Activated CD8-positive, alpha-beta memory T cell treated with anti-CD3 and anti-CD28 coated beads for 4 hours (primary cell): ENCODE results near the gene F13A1.

ENCODE experiments used
- DNase-seq, 2 donors: peaks; one replicate each; pipeline ENCODE4 v3.0.0-alpha.2; 2020; ENCODE audit warnings: low read depth in 2 of 2

Gene F13A1

DNA sequence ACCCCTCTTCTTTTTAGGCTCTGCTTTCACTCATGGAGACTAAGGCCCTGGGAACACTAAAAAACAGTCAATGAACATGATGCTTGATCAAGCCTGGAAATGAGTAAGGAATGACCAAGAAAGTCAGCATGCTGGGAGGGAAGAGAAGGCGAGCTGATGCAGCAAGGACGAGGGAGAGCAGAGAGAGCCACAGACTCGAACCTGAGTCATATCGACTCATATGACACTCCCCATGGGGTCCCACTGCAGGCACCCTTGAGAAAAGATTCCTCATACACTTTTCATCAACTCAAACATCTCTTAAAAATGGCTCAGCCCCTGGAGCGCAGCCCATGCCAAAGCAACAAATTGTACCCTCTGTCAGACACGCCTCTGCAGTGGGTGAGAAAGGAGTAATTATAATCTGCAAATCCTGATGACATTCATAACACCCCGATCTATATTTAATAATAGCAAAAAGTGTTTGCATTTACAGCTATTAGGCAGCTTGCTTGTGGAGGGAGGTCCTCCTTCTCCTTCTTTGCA lies 127.2 kb downstream of the F13A1 start:
- DNase-seq = no peak

DNA sequence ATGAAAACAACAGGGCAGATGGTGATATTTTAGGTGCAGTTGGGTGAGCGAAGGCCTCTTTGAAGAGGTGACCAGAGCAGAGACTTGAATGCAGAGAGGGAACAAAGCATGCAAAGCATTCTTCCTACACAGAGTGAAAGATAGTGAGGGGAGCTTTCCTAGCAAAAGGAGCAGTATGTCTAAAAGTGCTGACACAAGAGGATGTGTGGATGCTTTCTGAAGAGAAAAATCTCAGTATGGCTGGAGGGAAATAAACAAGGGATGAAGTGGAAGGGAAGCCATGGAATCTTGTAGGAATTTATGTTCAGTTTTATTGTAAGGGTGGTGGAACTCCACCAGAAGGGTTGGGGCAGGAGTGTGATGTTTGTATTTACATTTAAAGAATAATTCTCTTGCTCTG lies 128.6 kb downstream of the F13A1 start:
- DNase-seq = no peak

DNA sequence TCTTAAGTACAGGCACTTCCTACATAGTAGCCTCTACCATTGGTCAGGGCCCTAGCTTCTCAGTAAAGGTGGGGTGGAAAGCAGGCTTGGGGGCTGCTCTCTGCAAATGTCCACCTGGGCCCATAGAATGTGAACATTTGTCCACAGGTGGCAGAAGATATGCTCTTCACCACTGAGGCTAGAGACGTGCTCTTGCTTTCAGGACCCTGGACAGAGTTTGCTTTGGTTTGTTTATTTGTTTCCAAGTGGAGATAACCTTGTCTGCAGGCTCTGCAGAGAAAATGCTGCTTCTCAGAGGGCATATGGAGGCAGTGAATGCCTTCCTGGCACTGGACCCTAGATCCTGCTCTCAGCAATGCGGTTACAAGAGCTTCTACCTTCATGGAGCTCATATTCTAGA lies 129.0 kb downstream of the F13A1 start:
- DNase-seq = no peak

DNA sequence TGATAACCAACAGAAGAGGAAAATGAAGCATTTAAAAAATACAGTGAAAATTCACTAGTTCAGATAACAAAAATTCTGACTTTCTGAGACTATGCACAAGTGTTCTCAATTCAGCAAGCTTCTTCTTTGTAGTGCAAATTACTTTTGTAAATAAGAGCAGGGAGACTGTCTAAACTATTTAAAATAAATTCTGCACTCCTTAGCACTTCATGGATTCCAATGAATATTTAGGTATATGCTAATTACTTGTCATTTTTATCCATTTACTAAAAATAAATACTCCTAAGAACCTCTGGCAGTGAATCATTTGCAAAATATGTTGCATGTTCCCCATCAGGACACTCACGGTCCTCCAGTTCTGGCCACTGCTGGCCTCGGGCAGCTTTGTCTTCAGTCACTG lies 139.8 kb downstream of the F13A1 start:
- DNase-seq = no peak

DNA sequence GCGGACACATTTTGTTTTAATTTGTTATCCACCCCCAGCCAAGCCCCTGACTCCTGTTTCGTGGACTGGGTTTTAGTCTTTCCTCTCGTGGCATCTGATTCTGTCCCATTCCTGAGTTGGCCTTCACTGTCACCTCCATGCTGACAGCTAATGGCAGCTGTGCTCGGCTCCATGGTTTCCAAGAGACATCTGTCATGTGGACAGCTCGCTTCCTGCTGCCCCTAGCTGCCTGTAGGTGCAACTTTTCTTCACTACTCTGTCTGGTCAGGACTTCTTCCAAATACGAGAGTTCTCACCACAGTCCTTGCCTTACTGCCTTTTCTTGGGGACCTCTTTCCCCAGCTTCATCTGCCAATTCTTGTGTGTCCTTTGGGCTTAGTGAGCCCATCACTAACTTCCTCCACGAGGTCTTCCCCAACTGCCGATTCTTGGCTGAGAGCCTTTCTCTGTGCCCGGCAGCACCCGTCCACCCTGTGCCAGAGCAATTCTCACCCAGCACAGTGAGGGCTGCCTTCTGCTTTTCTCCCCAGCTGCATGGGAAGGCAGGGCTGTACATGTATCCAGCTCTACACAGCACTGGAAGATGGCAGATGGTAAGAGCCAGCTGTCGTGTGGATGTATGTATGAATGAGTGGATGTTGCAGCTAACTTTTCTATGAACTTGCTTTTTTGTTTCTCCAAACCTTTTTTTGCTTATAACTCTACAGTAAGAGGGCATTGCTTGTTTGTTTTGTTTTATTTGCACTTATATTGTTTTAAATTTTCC lies 140.4 kb downstream of the F13A1 start:
- DNase-seq = no peak

DNA sequence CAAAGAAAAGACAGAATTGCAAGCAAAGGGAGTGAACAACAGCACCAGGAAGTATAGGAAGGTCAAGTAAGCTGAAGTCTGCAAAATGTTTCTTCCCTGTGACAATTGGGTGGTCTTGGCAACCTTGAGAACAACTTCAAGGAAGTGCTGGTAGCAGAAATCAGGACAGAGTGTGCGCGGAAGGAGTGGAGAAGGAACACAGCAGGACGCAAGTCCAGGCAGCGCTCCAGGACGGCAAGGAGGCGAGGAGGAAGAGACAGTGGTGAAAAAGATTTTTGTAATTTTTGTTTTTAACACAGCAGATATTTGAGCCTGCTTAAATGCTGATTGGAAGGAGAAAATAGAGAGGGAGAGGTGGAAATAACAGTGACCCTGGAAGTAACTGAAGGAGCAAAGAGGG lies 141.7 kb downstream of the F13A1 start:
- DNase-seq = no peak

DNA sequence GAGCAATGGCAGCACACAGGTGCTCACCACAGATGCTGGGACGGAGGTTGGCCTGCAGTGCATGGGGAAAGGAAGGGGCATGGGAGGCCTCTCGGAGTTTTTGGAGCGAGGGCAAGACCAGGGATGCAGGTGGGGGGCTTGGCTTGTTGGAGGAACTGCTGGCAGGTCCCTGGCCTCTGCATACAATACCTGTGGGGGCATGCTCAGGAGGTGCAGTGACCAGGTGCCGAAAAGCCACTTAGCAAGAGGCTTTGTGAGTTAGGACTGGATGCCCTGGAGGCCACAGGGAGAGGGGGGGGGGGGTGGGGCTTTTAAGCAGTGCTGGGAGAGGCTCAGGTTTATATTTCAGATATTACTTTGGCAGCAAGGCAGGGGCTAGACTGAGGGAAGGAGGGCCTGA lies 142.7 kb downstream of the F13A1 start:
- DNase-seq = no peak

DNA sequence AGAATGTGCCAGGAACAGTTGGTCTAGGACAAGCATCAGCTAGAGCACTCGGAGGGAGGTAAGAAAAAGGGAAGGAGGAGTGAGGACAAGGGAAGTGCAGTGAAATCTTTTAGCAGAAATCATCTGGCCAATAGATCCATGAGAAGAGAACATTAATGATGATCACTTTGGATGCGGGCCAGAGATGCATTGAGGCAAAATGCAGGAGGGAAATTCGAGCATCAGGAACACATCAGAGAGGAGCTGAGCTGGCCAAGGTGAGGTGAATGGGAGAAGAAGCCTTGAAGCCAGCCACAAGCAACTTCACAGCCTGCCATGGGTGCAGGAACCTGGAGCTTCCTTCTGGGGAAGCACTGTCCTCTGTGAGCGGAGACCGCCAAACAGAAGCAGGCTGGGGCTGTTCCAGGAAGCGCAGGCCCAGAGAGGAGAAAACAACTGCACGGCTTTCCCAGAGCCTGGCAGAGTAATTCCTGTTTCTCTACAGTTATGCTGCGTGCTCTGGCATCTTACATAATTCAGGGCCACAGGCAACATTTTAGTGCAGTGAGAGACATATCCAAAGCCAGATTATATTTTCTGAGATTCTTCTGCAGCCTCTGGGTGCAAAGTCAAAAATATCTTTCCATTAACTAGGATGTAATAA lies 143.8 kb downstream of the F13A1 start:
- no peak for DNase-seq

DNA sequence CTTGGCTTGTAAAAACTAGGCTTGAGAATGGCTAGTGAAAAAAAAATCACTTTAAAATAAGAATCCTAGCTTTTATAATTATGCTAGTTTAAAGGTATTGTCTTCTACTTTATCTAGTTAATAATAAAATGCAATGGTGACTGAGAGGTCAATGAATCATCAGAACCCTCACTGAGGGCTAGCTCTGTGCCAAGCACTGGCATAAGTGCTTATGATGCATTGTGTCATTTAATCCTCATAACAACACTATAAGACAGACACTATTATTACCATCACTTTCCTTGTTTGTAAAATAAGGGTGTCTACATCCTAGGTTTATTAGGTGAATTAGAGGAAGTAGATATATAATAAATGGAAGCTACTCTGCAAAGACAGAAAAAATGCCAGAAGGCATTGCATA lies 144.3 kb downstream of the F13A1 start:
- no peak for DNase-seq

DNA sequence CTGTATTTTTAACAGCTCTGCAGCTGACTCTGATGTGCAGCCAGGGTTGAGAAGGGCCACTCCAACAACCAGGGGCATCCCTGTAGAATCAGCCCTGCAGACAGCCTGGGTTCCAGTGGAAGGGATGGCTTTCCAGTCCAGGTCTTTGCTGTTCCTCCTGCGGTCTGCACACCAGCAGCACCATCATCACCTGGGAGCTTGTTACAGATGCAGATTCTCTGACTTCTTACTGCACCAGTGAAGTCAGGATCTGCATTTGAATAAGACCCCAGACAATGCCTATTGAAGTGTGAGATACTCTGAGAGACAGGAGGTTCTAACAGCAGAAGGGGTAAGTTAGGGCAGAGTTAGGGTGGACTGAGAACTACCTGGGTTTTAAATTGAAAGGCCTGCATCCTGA lies 151.3 kb downstream of the F13A1 start:
- DNase-seq = no peak

DNA sequence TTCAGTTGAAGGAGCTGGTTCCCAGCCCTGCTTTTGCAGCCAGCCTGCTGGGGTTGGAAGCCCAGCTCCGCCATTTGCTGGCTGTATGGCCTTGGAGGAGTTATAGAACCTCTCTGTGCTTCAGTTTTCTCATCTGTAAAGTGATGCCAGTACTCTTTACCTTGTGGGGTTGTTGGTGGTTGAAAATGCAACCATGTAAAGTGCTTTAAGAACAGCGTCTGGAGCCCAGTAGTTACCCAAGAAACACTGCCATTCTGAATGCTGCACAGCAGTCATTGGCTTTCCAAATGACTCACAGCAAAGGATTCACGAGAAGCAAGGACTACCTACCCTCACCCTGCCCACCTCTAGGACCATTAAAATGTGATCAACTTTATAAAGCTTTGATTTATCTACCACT lies 154.4 kb downstream of the F13A1 start:
- DNase-seq = no peak

DNA sequence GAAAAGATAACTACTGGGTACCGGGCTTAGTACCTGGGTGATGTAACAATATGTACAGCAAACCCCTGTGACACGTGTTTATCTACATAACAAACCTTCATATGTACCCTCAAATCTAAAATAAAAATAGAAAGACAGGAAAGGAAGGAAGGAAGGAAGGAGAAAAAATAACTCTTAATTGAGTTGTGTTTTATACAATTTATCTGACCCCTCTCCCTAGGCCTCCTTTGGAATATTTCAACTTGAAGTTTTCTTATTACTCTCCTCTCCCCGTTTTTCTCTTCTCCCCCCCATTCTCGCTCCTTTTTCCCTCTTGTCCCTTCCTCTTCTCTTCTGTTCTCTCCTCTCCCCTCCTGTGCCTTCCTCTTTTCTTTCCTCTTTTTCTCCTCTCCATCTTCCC lies 156.1 kb downstream of the F13A1 start:
- DNase-seq = no peak

DNA sequence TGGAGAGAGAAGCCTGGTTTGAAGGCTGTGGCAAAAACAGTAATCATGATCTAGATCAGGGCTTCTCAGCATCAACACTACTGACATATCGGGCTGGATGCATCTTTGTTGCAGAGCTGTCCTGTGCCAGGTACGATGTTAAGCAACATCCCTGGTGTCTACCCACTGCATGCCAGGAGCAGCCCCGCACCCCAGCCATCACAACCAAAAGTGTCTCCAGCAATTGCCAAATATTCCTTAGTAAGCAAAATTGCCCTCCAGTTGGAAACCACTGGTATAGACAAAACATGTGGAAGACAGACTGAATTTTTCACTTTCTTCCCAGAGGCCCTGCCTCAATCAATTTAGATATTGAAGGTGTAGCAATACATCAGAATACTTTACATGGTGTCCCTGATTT lies 166.1 kb downstream of the F13A1 start:
- no peak for DNase-seq

DNA sequence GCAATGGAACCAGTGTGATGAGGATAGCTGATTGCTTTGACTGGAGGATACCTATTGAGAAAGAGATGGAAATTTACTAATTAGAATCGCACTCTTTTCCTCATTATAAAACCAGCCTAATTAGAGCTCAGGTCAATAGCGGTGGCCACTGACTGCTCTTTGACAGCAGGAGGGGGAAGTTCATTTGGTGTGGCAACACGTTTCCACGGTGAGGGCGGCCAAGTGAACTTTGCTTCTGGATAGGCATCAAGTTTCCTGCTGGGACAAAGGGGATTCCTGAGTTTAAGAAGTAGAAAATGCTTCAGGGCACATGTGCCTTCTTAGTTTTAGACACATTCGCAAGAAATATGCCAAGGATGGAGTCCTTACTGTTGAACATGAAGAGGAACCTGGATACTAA lies 168.4 kb downstream of the F13A1 start:
- no peak for DNase-seq

DNA sequence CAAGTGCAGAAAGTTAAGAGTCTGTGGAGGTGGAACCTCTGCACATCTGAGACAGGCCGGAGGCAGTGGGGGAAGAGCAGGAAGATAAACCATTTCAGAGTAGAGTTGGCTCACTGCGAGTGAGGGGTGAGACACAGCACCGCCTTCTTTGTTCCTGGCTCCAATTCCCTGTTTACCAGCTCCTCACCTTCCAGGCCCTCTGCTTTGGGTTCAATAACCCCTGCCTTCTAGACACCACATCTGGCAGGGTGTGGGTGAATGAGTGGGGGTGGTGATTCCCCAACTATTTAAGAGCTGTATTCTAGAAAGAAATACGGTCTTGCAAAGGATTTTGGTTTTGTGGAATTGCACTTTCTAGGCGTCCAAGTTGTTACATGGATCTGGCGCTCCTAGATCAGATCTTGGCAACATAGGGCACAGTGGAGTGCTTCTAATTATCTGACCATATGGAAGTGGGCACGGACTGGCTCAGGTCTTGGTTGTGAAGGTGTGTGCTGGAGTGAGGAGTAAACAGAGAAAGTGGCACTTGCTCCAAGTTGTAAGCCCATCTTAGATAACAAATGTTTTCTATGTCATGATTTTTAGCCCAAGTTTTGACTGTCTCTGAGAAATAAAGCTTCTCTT lies 172.2 kb downstream of the F13A1 start:
- DNase-seq = no peak

DNA sequence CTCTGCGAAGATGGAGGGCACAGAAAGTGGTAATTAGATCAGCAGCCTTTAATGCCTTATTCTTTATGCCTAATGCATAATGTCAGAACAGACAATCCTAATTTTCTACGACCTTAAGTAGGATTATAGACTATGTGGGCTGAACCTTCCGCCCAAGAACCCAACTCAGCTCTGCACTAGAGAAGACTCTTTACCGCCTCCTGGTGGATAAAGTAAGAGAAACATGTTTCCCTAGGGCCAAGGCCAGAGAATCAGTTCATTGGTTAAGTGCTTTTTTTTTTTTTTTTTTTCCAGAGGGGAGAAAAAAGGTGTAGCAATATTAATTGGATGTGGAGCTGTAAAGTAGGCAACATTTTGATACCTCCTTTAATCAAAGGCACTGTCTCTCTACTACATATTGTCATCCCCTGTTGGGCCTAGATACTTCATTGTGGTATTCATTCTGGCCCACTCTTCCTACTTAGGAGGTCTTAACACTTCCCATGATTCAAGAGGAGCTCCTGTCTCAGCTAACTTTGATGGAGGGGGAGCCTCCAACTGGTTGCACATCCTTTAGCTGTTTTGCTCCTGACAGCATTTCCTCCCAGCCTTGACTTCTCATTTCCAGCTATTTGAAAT lies 188.9 kb downstream of the F13A1 start:
- no peak for DNase-seq

DNA sequence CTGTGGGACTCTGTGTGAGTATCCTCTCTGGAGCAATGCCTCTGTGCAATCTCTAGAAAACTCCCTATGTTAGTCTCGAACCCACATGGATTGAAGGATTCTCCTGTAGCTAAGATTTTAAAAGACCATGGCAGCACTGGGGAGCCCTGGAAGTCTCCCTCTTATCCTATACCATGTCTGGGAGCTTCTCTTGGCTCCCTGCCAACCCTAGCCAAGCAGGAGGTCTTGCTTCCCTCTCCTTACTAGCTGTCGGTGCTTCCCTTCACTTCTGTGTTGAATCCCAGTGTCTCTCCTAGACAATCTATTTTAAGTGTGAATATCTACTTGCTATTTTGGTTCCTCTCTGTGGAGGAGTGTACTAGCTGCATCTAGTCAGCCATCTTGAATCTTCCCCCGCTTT lies 195.0 kb downstream of the F13A1 start:
- DNase-seq = no peak

DNA sequence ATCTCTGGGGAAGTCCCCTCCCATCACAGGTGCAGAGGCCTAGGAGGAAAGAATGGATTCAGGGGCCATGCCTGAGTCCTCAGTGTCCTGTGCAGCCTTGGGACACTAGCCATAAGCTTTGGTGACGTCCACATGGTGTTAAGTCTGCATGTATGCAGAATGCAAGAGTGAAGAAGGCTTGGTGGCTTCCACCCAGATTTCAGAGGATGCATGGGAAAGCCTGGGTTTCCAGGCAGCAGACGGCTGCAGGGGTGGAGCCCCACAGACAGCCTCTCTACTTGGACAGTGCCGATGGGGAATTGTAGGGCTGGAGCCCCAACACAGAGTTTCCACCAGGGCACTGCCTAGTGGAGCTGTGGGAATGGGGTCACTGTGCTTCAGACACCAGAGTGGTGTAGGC lies 196.7 kb downstream of the F13A1 start:
- DNase-seq = no peak

DNA sequence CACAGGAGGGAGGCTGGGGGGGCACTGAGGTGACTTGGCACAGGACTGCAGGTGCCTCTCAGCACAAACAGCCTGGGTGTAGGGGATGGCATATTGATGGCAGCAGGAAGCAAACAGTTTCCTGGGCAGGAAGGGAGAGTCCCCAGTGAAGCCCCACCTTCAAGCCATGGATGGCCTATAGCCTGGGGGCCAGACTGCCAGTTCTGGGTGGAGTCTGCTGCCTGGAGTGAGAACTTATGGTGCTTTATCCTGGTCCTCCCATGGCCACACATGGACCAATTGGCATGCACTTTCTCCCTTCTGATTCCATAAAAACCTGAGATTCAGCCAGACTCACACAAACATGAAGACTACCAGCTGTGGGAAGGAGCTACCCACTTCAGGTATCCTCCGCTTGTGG lies 198.5 kb downstream of the F13A1 start:
- no peak for DNase-seq

DNA sequence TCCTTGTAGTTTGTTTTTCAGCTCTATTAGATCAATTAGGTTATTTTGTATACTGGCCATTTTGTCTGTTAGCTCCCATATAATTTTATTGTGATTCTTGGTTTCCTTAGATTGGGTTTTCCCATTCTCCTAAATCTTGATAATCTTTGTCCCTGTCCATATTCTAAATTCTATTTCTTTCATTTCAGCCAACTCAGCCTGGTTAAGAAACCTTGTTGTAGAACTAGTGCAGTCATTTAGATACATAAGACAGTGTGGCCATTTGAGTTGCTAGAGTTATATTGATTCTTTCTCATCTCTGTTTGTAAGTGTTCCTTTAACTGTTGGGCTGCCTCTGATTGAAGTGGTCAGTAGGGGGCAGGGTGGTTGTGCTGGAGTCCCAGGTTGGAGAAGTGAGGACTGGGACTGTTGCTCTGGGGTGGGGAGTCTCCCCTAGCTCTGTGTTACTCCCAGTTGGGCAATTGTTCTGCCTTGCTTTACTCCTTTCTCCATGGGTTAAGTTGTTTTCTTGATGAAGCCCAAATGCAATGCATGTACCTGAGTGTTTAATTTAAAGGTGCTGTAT lies 214.9 kb downstream of the F13A1 start:
- no peak for DNase-seq
